Natural killer cell treated with Interleukin-12 subunit alpha and Interleukin-12 subunit beta and Interleukin-15 and Interleukin-18, amount 100 ng/mL, for 72 hours (primary cell): Measurements from ENCODE around the gene SLC12A9. TPM values are rescaled to one million over a fixed set of nuclear protein-coding genes. Genes with fewer than 3 reads are reported as not detected.
"Not testable (repeated sequence)": the region's sequence is repeated elsewhere in the genome, so short reads cannot be mapped to it uniquely, and the experiment has no call there.

Source experiments
- ATAC-seq, 2 donors: fragments of 150-1000 bp; cut with Tn5 transposase in 1 of 2; sonication (Bioruptor Pico), chemical (Tn5 transposase) in 1 of 2; 2 replicates each; pipeline ENCODE4 v1.10.0; 2021
- DNase-seq: peaks from one replicate; pipeline ENCODE4 v3.0.0; 2022; ENCODE audit warnings: low spot score
- H3K27ac Mint-ChIP-seq, 2 donors: 1 replicate in 1 of 2; 2 replicates in 1 of 2; pipeline ENCODE4 v1.8.0; 2022; ENCODE audit warnings: mixed read lengths in 2 of 2, mild to moderate bottlenecking in 1 of 2, moderate library complexity in 1 of 2
- H3K27me3 Mint-ChIP-seq, 2 donors: 1 replicate in 1 of 2; 2 replicates in 1 of 2; pipeline ENCODE4 v1.8.0; 2022; ENCODE audit warnings: mixed read lengths in 2 of 2
- H3K36me3 Mint-ChIP-seq: one replicate; pipeline ENCODE4 v1.8.0; 2022; ENCODE audit warnings: mixed read lengths
- H3K4me1 Mint-ChIP-seq, 2 donors: 1 replicate in 1 of 2; 2 replicates in 1 of 2; pipeline ENCODE4 v1.8.0; 2022; ENCODE audit warnings: low read depth in 2 of 2, mixed read lengths in 2 of 2, mild to moderate bottlenecking in 1 of 2
- H3K4me3 Mint-ChIP-seq: one replicate; pipeline ENCODE4 v1.8.0; 2022; ENCODE audit warnings: mixed read lengths
- H3K9me3 Mint-ChIP-seq: 2 replicates; pipeline ENCODE4 v1.8.0; 2022; ENCODE audit warnings: mixed read lengths
- total RNA-seq, 2 donors: library from RNA; stranded (reverse); gene quantifications; one replicate each; pipeline ENCODE4 v1.2.3, GENCODE V29; 2022

The SLC12A9 gene
- total RNA-seq, 2 donors from 2014 or later: 32.7 to 38.7 TPM

DNA sequence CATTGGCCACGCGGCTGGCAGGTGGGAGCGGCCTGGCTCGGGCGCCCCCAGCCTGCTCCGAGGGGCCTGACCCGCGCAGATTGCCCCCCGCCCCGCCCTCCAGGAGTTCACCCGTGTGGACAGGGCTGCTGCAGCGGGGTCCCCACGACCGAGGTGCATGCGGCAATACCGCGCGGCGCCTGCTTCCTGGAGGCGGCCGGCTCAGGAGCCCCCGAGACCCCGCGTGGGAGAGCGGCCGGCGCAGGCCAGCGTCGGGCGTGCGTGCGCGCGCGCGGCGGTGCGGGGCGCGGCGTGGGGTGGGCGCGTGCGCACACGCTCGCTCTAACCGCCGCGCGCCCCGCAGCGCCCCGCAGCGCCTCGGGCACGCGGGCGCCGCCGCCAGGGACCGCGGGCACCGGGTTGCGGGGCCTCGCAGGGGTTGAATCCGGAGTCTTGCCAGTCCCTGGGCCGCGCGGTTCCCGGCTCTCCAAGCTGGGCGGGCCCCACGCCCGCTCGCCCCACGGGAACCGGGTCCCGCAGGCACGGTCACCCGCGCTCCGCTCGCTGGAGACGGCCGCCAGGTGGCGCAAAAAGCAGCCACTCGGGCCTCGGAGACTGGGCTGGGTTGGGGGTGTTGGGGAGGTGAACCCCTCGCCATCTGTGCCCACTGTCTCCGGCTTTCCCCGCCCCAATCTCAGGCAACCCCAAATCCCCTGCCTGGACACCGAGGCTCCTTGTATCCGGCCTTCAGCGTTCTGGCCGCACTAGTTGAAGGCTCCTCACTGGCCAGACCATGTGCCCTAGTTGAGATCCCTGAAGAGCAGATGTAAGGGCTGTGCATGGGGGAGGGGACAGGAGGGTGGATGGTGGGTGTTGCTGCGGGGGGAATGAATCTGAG lies 44.5 kb downstream of the SLC12A9 start:
- DNase-seq (no peak), ATAC-seq (peak; percentile 37 to 57)
- no peaks in the 10 kb centered on the region for H3K36me3 Mint-ChIP-seq
- peaks cover 36 to 37% of the 10 kb centered on the region in 2 donors for H3K27me3 Mint-ChIP-seq
- peaks cover 7 to 11% of the 10 kb centered on the region in 2 donors for H3K4me1 Mint-ChIP-seq
- H3K4me3 Mint-ChIP-seq: no peak overlapping the region
- H3K9me3 Mint-ChIP-seq: no peaks in the 10 kb centered on the region
- H3K27ac Mint-ChIP-seq: no peak overlapping the region

DNA sequence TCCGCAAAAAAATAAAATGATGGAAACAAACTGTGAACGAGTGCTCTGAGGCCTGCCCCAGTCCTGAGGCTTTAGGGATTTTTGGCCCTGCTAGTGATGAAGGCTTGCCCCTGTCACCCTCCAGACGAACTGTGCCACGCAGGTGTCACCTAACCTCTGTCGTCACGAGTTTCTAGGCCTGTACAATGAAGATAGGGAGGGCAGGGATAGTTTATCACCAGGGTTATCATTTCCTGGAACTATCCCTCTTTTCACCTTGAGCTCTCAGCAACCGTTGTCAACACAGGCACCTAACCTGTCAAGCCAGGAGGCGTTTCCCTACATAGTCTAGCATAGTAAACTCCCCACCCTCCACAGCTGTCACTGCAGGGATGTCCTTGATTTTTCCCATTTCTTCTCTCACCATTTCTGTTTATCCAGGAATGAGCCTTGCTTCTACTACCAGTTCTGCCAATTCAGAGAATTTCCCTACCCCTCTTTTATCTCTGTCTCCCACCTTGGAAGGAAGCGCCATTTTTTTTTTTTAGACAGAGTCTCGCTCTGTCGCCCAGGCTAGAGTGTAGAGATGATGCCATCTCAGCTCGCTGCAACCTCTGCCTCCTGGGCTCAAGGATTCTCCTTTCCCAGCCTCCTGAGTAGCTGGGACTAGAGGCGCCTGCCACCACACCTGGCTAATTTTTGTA lies 45.4 kb downstream of the SLC12A9 start:
- peak overlapping the region; percentile 44 for H3K4me3 Mint-ChIP-seq
- H3K36me3 Mint-ChIP-seq: no peaks in the 10 kb centered on the region
- H3K9me3 Mint-ChIP-seq: no peaks in the 10 kb centered on the region
- H3K27me3 Mint-ChIP-seq: peaks cover 28 to 30% of the 10 kb centered on the region in 2 donors
- DNase-seq (no peak), ATAC-seq (no peak)
- peaks cover 6 to 9% of the 10 kb centered on the region in 2 donors for H3K4me1 Mint-ChIP-seq
- no peak overlapping the region for H3K27ac Mint-ChIP-seq

DNA sequence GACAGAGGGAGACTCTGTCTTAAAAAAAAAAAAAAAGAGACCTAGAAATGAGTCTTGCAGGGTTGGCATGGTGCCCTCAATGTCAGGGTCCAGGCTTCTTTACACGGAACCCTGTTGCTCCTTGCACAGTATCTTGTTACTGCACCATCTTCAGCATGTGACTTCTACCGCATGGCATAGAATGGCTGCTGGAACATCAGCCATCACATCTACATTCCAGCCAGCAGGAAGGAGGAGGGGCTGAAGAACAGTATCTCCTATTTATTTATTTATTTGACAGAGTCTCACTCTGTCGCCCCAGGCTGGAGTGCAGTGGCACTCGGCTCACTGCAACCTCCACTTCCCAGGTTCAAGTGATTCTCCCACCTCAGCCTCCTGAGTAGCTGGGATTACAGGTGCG lies 46.9 kb downstream of the SLC12A9 start:
- no peak overlapping the region for H3K4me3 Mint-ChIP-seq

DNA sequence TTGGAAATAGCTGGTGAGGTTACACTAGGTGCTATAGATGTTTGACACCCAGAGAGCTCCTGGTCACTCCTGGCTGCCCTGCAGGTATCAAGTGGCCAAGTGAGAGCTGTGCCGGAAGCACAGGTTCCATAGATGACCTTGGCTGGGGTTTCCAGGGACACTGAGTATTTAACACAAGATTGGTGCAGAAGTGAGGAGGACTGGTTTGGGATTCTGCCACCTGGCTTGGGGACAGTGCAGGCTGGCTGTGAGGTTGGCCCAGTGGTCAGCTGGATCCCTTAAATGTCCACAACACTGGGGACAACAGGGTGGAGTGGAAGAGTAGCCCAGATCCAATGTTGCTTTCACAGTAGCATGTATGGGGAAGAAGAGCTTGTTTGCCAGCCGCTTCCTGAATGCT lies 48.5 kb downstream of the SLC12A9 start:
- DNase-seq: no peak
- H3K27ac Mint-ChIP-seq: no peak overlapping the region
- peaks cover 24 to 26% of the 10 kb centered on the region in 2 donors for H3K27me3 Mint-ChIP-seq
- no peaks in the 10 kb centered on the region for H3K36me3 Mint-ChIP-seq
- peaks cover 5% of the 10 kb centered on the region in 2 donors for H3K4me1 Mint-ChIP-seq
- H3K4me3 Mint-ChIP-seq: no peak overlapping the region
- no peak for ATAC-seq
- H3K9me3 Mint-ChIP-seq: no peaks in the 10 kb centered on the region

More for the DNA sequence above, 46.9 kb downstream of the SLC12A9 start:
- H3K27ac Mint-ChIP-seq: no peak overlapping the region
- H3K27me3 Mint-ChIP-seq: peaks cover 26 to 28% of the 10 kb centered on the region in 2 donors
- H3K36me3 Mint-ChIP-seq: no peaks in the 10 kb centered on the region
- ATAC-seq: no peak
- no peak for DNase-seq
- H3K9me3 Mint-ChIP-seq: no peaks in the 10 kb centered on the region
- peaks cover 6 to 9% of the 10 kb centered on the region in 2 donors for H3K4me1 Mint-ChIP-seq

DNA sequence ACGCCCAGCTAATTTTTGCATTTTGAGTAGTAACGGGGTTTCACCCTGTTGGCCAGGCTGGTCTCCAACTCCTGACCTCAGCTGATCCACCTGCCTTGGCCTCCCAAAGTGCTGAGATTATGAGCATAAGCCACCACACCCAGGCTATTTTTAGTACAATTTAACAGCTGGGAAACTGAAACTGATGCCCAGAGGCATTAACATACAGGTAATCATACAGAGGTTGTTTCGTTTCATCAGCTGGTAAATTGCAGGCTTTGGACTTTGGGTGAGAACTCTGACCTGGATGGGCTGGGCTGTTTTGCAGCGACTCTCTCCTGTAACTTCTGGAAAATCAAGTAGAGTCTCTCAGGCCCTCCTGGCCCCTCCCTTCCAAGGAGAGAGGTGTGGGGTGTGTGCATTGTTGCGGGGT lies 49.4 kb downstream of the SLC12A9 start:
- H3K36me3 Mint-ChIP-seq: no peaks in the 10 kb centered on the region
- no peak overlapping the region for H3K4me3 Mint-ChIP-seq
- ATAC-seq (no peak), DNase-seq (no peak)
- peaks cover 18 to 21% of the 10 kb centered on the region in 2 donors for H3K27me3 Mint-ChIP-seq
- H3K4me1 Mint-ChIP-seq: no peaks in the 10 kb centered on the region
- H3K27ac Mint-ChIP-seq: no peak overlapping the region
- no peaks in the 10 kb centered on the region for H3K9me3 Mint-ChIP-seq

DNA sequence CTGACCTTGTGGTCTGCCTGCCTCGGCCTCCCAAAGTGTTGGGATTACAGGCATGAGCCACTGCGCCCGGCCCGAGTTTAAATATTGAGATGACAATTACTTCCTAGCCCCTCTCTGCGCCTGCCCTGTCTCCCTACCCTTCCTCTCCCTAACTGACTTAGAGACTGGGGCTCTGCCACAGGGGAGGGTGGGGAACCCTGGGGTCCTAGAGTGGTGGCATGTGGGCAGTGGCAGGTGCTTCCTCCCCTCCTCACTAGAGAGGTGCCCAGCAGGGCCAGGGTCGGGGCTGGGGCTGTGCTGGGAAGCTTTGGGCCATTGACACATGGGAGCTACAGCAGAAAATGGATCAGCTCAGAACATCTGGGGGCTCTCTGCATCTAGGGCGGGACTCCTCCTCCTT lies 50.1 kb downstream of the SLC12A9 start:
- H3K4me3 Mint-ChIP-seq: no peak overlapping the region
- H3K27ac Mint-ChIP-seq: no peak overlapping the region
- H3K9me3 Mint-ChIP-seq: no peaks in the 10 kb centered on the region
- peaks cover 13 to 19% of the 10 kb centered on the region in 2 donors for H3K27me3 Mint-ChIP-seq
- no peaks in the 10 kb centered on the region for H3K36me3 Mint-ChIP-seq
- H3K4me1 Mint-ChIP-seq: no peaks in the 10 kb centered on the region
- DNase-seq (no peak), ATAC-seq (no peak)

DNA sequence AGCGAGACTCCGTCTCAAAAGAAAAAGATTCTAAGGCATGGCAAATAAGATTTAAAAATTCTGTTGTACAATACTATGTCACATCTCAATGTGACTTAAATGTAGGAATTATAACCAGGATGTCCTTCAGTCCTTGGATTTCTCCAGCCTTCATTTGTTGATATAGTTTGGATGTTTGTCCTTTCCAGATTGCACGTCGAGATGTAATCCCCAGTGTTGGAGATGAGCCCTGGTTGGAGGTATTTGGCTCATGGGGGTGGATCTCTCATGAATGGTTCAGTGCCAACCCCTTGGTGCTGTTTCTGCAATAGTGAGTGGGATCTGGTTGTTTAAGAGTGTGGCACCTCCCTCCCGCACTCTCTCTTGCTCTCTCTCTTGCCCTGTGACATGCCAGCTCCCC lies 56.0 kb downstream of the SLC12A9 start:
- Mint-ChIP-seq H3K27ac (no peak overlapping the region), H3K4me1 (no peaks in the 10 kb centered on the region), H3K36me3 (no peaks in the 10 kb centered on the region), H3K4me3 (no peak overlapping the region), H3K27me3 (peaks cover 0 to 3% of the 10 kb centered on the region in 2 donors), H3K9me3 (no peaks in the 10 kb centered on the region)
- ATAC-seq (no peak), DNase-seq (no peak)

DNA sequence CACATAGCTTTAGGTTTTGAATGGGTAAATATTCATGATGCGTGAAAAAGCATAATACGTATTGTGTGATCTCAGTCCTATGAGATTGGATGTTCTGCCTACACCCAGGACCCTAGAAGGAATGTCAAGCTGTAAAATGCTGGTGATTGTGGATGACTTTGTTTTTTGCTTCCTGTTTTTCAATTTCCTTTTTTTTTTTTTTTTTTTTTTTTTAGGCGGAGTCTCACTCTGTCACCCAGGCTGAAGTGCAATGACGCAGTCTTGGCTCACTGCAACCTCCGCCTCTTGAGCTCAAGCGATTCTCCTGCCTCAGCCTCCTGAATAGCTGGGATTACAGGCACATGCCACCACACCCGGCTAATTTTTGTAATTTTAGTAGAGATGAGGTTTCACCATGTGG lies 57.9 kb downstream of the SLC12A9 start:
- not testable (repeated sequence) for H3K9me3 Mint-ChIP-seq, H3K27ac Mint-ChIP-seq, H3K27me3 Mint-ChIP-seq, DNase-seq, ATAC-seq, H3K36me3 Mint-ChIP-seq, H3K4me1 Mint-ChIP-seq, H3K4me3 Mint-ChIP-seq

DNA sequence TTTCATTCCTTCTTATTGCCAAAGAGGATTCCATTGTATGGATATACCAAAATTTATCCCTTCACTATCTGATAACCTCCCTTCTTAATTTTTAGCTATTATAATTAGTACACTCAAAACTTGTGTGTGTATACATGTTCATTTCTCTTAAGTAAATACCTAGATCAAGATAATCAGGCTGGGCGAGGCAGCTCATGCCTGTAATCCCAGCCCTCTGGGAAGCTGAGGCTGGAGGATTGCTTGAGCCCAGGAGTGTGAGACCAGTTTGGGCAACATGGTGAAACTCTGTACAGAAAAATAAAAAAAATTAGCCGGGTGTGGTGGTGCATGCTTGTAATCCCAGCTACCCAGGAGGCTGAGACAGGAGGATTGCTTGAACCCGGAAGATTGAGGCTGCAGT lies 59.0 kb downstream of the SLC12A9 start:
- ATAC-seq (no peak), DNase-seq (no peak)
- H3K4me1 Mint-ChIP-seq: no peaks in the 10 kb centered on the region
- H3K36me3 Mint-ChIP-seq: no peaks in the 10 kb centered on the region
- peaks cover 0 to 7% of the 10 kb centered on the region in 2 donors for H3K27me3 Mint-ChIP-seq
- H3K4me3 Mint-ChIP-seq: no peak overlapping the region
- H3K9me3 Mint-ChIP-seq: no peaks in the 10 kb centered on the region
- no peak overlapping the region for H3K27ac Mint-ChIP-seq

DNA sequence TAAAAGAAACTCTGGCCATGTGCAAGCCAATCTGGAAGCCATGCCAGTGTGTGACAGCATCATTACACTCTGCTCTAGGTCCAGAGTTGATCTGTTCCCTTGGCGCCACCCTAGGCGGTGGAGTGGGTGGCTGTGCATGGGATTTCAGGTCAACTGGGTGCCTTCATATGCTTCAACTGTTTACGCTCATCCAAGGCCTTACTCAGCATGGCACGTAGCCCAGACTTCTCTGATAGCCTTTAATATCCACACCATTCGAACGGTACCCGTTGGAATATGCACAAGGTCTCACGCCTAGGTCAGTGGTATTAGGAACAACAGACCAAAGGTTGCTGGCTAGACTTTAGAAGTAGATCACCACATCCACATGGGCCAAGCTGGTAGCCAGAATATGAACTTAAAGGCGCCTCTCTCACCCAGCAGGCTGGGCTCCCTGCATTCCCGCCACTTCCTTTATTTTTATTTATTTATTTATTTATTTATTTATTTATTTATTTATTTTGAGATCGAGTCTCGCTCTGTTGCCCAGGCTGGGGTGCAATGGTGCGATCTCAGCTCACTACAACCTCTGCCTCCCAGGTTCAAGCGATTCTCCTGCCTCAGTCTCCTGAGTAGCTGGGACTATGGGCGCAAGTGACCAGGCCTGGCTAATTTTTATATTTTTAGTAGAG lies 61.8 kb downstream of the SLC12A9 start:
- Mint-ChIP-seq H3K27ac (no peak overlapping the region), H3K4me3 (no peak overlapping the region), H3K4me1 (no peaks in the 10 kb centered on the region), H3K36me3 (no peaks in the 10 kb centered on the region), H3K27me3 (peaks cover 0 to 10% of the 10 kb centered on the region in 2 donors), H3K9me3 (no peaks in the 10 kb centered on the region)
- no peak for DNase-seq
- ATAC-seq: no peak

DNA sequence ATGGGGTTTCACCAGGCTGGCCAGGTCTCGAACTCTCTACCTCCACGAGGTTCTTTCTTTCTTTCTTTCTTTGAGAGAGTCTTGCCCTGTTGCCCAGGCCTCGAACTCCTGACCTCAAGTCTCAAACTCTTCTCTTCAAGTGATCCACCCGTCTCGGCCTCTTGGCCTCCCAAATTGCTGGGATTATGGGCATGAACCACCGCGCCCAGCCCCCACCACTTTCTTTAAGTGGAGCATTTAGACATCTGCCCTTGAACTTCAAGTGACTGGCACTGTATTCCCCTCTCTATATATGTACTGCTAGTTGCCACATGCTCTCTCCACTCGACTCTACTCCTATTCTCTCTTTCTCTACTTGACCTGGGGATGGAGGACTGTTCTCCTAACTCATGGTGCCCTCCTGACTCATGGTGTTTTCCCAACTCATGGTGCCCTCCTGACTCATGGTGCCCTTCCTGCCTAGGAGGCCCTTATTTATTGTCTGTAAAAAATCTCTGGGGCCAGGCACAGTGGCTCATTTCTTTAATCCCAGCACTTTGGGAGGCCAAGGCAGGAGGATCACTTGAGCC lies 62.5 kb downstream of the SLC12A9 start:
- Mint-ChIP-seq H3K36me3 (no peaks in the 10 kb centered on the region), H3K9me3 (no peaks in the 10 kb centered on the region), H3K4me1 (no peaks in the 10 kb centered on the region), H3K27ac (no peak overlapping the region), H3K4me3 (no peak overlapping the region), H3K27me3 (peaks cover 4 to 10% of the 10 kb centered on the region in 2 donors)
- ATAC-seq: no peak
- no peak for DNase-seq
